HG03159 (cell line): ENCODE measurements around the gene SBF2.
"Not testable (repeated sequence)": the region's sequence is repeated elsewhere in the genome, so short reads cannot be mapped to it uniquely, and the experiment has no call there.

Source experiments
- ATAC-seq: cut with Tn5 transposase; IDR thresholded peaks from one replicate; pipeline ENCODE4 v1.9.1; 2021; ENCODE audit warnings: mild to moderate bottlenecking, moderate library complexity; ENCODE audit not compliant: unreplicated experiment

Gene SBF2

DNA sequence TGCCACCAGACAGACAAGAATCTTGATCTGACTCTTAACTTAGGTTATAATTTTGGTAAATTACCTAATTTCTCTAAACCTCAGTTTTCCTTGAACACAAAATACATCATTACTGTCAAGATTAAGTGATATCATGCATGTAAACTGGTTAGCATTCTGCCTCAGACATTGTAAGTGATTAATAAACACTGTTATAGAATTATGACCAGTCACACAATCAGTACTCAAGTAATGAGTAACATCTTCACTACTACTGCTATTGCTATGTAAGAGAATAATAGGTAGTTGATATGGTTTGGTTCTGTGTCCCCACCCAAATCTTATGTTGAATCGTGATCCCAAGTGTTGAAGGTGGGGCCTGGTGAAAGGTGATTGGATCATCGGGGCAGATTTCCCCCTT is 218.9 kb downstream of the SBF2 start:
- ATAC-seq = no peak

DNA sequence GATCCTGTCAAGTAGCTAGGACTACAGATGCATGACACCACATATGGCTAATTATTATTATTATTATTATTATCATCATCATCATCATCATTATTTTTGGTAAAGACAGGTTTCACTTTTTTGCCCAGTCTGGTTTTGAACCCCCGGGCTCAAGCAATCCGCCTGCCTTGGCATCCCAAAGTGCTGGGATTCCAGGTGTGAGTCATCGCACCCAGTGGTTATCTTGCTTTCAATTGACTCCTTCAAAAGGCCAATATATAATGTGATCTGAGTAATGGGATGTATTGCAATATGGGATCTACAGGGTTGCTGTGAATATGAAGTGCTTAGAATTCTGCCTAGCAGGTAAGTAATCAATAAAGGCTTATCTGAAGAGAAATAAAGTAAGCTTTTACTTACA is 221.2 kb downstream of the SBF2 start:
- ATAC-seq = no peak

GRCh38 chr11:10072142-10072541 is 221.9 kb downstream of the SBF2 start:
- no peak for ATAC-seq

- no peak for ATAC-seq
Measured at GRCh38 chr11:10067629-10068300, 226.3 kb downstream of the SBF2 start.

GRCh38 chr11:10066441-10066840 is 227.6 kb downstream of the SBF2 start:
- ATAC-seq = no peak

GRCh38 chr11:10064828-10065227 is 229.2 kb downstream of the SBF2 start:
- no peak for ATAC-seq

GRCh38 chr11:10058356-10058755 is 235.7 kb downstream of the SBF2 start:
- no peak for ATAC-seq

GRCh38 chr11:10051868-10052586 is 242.0 kb downstream of the SBF2 start:
- ATAC-seq = no peak

DNA sequence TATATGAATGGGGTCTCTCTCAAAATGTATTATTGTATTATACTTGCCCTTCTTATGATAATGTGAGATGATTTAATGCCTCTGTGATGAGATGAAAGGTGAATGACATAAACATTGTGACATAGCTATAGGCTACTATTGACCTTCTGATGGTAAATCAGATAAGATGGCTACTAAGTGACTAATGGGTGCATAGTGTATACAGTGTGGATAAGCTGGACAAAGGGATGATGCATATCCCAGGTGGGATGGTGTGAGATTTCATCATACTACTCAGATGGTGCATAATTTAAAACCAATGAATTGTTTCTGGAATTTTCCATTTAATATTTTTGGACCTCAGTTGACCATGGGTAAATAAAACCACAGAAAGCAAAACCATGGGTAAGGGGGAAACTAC is 243.5 kb downstream of the SBF2 start:
- no peak for ATAC-seq

DNA sequence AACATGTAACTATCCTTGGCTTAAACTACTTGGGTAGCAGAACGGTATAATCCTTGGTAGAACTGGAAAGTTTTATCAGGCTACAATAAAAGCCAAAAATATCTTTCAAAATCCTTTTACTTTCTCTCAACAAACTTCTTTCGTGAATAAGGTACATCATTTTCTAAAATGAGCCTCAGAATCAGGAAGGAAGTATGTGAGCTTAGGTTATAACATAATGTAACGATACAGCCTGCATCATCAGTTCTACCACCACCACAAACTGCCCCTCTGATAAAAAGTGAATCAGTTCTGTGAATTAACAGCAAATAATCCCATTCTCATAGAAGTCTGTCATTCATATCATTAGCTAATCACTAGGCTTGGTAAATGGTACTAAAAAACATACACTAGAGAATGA is 244.3 kb downstream of the SBF2 start:
- no peak for ATAC-seq

GRCh38 chr11:10048350-10048749 is 245.7 kb downstream of the SBF2 start:
- ATAC-seq = no peak

DNA sequence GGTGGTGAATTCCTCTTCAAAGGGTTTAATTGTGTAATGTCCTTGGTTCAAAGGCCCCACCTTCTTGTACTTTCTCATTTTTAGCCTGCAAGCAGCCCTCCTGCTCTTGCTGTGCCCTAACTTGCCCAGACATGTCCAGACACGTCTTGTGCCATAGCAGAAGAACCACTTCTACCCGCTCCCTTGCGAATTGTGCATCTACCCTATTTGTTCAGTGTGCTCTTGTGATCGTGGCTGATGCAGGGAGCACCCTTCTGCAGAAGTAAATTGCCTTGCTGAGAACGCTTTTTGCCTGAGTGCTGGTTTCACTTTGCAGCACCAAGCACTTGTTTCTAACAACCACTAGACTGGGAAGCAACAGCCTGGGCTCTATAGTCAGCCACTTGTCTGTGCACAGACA is 249.4 kb downstream of the SBF2 start:
- ATAC-seq = no peak

DNA sequence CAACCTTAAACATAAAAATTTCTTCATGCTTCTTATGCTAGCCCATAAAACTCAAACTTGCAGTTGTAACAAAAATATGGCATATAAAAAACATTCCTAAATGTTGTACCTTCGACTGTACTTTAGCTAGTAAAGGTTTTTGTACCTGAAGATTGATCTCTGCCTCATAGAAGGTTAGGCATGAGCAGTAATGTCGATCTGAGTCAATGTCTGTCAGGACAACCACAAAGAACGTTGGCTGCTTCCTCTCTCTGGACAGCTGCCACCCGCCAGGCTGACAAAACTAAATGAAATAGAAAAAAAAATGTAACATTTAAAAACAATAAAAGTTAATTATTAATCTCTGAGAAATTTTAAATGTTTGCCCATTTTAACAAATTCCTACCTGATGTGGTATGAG is 251.3 kb downstream of the SBF2 start:
- ATAC-seq = no peak

- no peak for ATAC-seq
Measured at GRCh38 chr11:10041748-10042446, 252.1 kb downstream of the SBF2 start.

GRCh38 chr11:10041332-10041731 is 252.7 kb downstream of the SBF2 start:
- ATAC-seq = no peak

- ATAC-seq = no peak
Measured at GRCh38 chr11:10038521-10039302, 255.3 kb downstream of the SBF2 start.

- ATAC-seq = not testable (repeated sequence)
Measured at GRCh38 chr11:10035932-10036331, 258.1 kb downstream of the SBF2 start.

GRCh38 chr11:10032935-10033334 is 261.1 kb downstream of the SBF2 start:
- ATAC-seq = no peak

GRCh38 chr11:10030122-10030490 is 263.9 kb downstream of the SBF2 start:
- ATAC-seq = no peak

GRCh38 chr11:10029386-10030121 is 264.5 kb downstream of the SBF2 start:
- ATAC-seq = no peak

GRCh38 chr11:10026514-10026913 is 267.5 kb downstream of the SBF2 start:
- ATAC-seq = no peak
